ENCODE measurements around the gene MX1. TPM values are rescaled to one million over a fixed set of nuclear protein-coding genes. Genes with fewer than 3 reads are reported as not detected.
A peak's percentile ranks its signal among the peaks of the same experiment; 100 is the strongest.
"Not testable (repeated sequence)": the region's sequence is repeated elsewhere in the genome, so short reads cannot be mapped to it uniquely, and the experiment has no call there.

The MX1 gene
- total and polyA plus RNA-seq, 7 donors, result 2.2 to 14.9 (median 3.8) TPM

- DNase-seq (no peak), ATAC-seq (no peak)
- no peaks in the 10 kb centered on the region for H3K4me1 ChIP-seq
- H3K4me3 ChIP-seq, result no peak overlapping the region
- H3K27me3 ChIP-seq (ENCODE audit: insufficient read depth in 3 of 3, low read length in 2 of 3), result no peaks in the 10 kb centered on the region
- no peaks in the 10 kb centered on the region for H3K36me3 ChIP-seq (ENCODE audit: insufficient read depth in 1 of 2, low read depth in 1 of 2)
- no peak overlapping the region for H3K27ac ChIP-seq
- intact Hi-C loops (cut with DNase I), result no loop called here
- no peak for TF ChIP-seq CTCF (IDR thresholded peaks at IDR 0.05)
- H3K9me3 ChIP-seq, result peaks cover 3% of the 10 kb centered on the region
- 89 to 93% (median 91%) methylated on average over 6 of the region's 6 CpGs for WGBS, 3 donors
Measured at GRCh38 chr21:41418393-41418792, 7.6 kb upstream of the MX1 start.

- no peak for TF ChIP-seq CTCF (IDR thresholded peaks at IDR 0.05)
- no peak for ATAC-seq
- Histone ChIP-seq H3K36me3 (ENCODE audit: insufficient read depth in 1 of 2, low read depth in 1 of 2) (no peaks in the 10 kb centered on the region), H3K9me3 (peaks cover 3% of the 10 kb centered on the region), H3K4me3 (no peak overlapping the region), H3K27ac (no peak overlapping the region), H3K27me3 (ENCODE audit: insufficient read depth in 3 of 3, low read length in 2 of 3) (no peaks in the 10 kb centered on the region), H3K4me1 (no peaks in the 10 kb centered on the region)
- DNase-seq, result no peak
- intact Hi-C loops (cut with DNase I), result no loop called here
- 92 to 94% (median 93%) methylated on average over 11 of the region's 11 CpGs for WGBS, 3 donors
Measured at GRCh38 chr21:41418956-41419680, 6.9 kb upstream of the MX1 start.

GRCh38 chr21:41419921-41420862 lies 5.8 kb upstream of the MX1 start:
- Histone ChIP-seq H3K9me3 (no peaks in the 10 kb centered on the region), H3K27ac (peak overlapping the region; percentile 71), H3K4me3 (peak overlapping the region; percentile 78), H3K27me3 (ENCODE audit: insufficient read depth in 3 of 3, low read length in 2 of 3) (no peaks in the 10 kb centered on the region), H3K4me1 (no peaks in the 10 kb centered on the region), H3K36me3 (ENCODE audit: insufficient read depth in 1 of 2, low read depth in 1 of 2) (no peaks in the 10 kb centered on the region)
- 4 to 7% (median 5%) methylated on average over 46 to 54 of the region's 54 CpGs for WGBS, 3 donors
- TF ChIP-seq CTCF (IDR thresholded peaks at IDR 0.05), result no peak
- DNase-seq (peak; percentile 82 to 83), ATAC-seq (peak; percentile 71 to 88 (median 82))
- intact Hi-C loops (cut with DNase I), result no loop called here

GRCh38 chr21:41420998-41421397 lies 5.0 kb upstream of the MX1 start:
- intact Hi-C loops (cut with DNase I); ATAC-seq; H3K36me3 ChIP-seq (ENCODE audit: insufficient read depth in 1 of 2, low read depth in 1 of 2); H3K27me3 ChIP-seq (ENCODE audit: insufficient read depth in 3 of 3, low read length in 2 of 3); H3K9me3 ChIP-seq; DNase-seq; H3K4me1 ChIP-seq: not testable (repeated sequence)
- Histone ChIP-seq H3K4me3 (peak overlapping the region; percentile 78), H3K27ac (peak overlapping the region; percentile 71)
- WGBS, 3 donors, result 22 to 40% (median 38%) methylated on average over 6 of the region's 8 CpGs
